Measurements from ENCODE around the gene C3orf20. TPM values are rescaled to one million over a fixed set of nuclear protein-coding genes. Genes with fewer than 3 reads are reported as not detected.

The C3orf20 gene
- total and polyA plus RNA-seq, 4 donors = 0.16 to 0.30 TPM; not detected in 2

DNA sequence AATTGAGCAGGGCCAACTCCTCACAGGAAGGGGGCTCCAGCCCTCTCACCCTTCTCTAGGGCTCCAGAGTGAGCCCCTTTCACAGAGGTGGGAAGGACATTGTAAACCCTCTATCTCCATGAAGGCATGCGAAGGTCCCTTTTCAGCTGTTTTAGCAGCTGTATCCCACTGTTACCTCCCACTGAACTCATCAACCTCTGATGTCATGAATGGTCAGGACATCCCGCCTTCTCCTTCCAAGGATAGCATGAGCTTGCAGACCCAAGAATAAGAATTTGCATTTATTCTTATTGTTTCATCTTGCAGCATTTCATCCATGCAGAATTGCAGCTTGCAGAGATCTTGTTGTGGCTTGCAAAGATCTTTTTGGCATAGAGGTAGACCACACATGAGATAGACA, 119.5 kb downstream of the C3orf20 start:
- no peak overlapping the region for H3K4me3 ChIP-seq (ENCODE audit: low read length in 2 of 2)
- H3K27me3 ChIP-seq (ENCODE audit: control insufficient read depth in 1 of 2, insufficient read depth in 2 of 2, low read length in 1 of 2) = no peaks in the 10 kb centered on the region
- WGBS, 2 donors = 93% methylated on average over 2 of the region's 2 CpGs
- no peaks in the 10 kb centered on the region for H3K36me3 ChIP-seq (ENCODE audit: control insufficient read depth in 1 of 2, insufficient read depth in 2 of 2, low read length in 1 of 2)
- no peaks in the 10 kb centered on the region for H3K4me1 ChIP-seq (ENCODE audit: control insufficient read depth in 1 of 2, insufficient read depth in 2 of 2, low read length in 2 of 2)
- no peaks in the 10 kb centered on the region for H3K9me3 ChIP-seq (ENCODE audit: control insufficient read depth, low read length)
- DNase-seq = no peak
- H3K27ac ChIP-seq (ENCODE audit: low read depth in 1 of 2, low read length in 2 of 2) = no peak overlapping the region
- no peak for ATAC-seq (ENCODE audit: low FRiP score)
- intact Hi-C loops (cut with DNase I) = no loop called here

DNA sequence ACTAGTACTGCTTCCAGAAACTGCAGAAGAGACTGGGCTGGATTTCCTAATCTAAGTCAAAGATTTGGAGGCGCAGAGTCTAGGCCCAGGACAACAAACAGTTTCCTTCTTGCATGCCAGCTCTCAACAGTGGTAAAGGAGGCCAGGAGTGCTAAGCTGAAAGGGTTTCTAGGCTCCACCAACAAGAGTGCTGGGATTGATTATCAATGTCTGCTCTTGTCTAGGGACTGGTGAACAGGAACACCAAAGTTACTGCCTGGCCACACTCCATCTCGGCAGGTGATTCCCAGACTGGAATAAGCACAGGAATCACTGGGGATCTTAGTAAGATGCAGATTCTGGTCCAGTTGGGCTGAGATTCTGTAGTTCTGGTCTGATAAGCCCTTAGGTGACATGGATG, 121.1 kb downstream of the C3orf20 start:
- Histone ChIP-seq H3K4me3 (ENCODE audit: low read length in 2 of 2) (no peak overlapping the region), H3K4me1 (ENCODE audit: control insufficient read depth in 1 of 2, insufficient read depth in 2 of 2, low read length in 2 of 2) (no peaks in the 10 kb centered on the region), H3K36me3 (ENCODE audit: control insufficient read depth in 1 of 2, insufficient read depth in 2 of 2, low read length in 1 of 2) (no peaks in the 10 kb centered on the region), H3K9me3 (ENCODE audit: control insufficient read depth, low read length) (no peaks in the 10 kb centered on the region), H3K27me3 (ENCODE audit: control insufficient read depth in 1 of 2, insufficient read depth in 2 of 2, low read length in 1 of 2) (no peaks in the 10 kb centered on the region), H3K27ac (ENCODE audit: low read depth in 1 of 2, low read length in 2 of 2) (no peak overlapping the region)
- DNase-seq (peak in 1 of 2 donors; percentile 3), ATAC-seq (ENCODE audit: low FRiP score) (no peak)
- WGBS, 2 donors = 71% methylated on average over 2 of the region's 2 CpGs
- intact Hi-C loops (cut with DNase I) = no loop called here

DNA sequence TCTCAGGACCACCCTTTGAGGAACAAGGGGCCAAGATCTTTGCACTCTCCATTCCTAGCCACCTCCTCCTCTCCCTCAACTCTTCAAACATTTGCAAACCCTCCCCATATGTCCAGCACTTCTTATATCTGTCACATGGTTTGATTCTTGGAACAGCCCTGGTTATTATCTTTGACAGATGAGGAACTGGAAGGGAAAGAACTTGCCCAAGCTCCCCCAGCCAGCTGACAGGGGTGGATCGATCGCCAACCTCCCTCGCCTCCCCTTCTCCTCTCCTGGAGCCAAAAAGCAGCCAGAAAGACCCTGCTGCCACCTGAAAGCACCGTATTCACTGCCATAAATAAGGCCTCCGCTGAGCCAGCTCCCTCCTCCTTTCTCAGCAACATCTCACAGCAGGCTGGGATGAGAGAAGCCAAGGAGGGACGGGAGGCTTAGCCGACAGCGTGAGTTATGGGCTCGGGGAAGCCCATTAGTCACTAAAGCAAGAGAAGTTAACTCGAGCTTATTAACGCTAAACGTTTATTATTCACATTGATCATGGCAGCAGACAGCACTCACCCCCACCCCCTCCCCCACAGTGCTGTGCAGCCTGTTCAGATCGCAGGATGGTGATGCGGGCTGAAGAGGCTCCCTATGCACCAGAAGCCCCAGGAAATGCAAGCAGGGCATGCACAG, 121.6 kb downstream of the C3orf20 start:
- Histone ChIP-seq H3K27ac (ENCODE audit: low read depth in 1 of 2, low read length in 2 of 2) (no peak overlapping the region), H3K9me3 (ENCODE audit: control insufficient read depth, low read length) (no peaks in the 10 kb centered on the region), H3K36me3 (ENCODE audit: control insufficient read depth in 1 of 2, insufficient read depth in 2 of 2, low read length in 1 of 2) (no peaks in the 10 kb centered on the region), H3K27me3 (ENCODE audit: control insufficient read depth in 1 of 2, insufficient read depth in 2 of 2, low read length in 1 of 2) (no peaks in the 10 kb centered on the region), H3K4me3 (ENCODE audit: low read length in 2 of 2) (no peak overlapping the region), H3K4me1 (ENCODE audit: control insufficient read depth in 1 of 2, insufficient read depth in 2 of 2, low read length in 2 of 2) (no peaks in the 10 kb centered on the region)
- peak in 1 of 2 donors; percentile 28 for DNase-seq
- no peak for ATAC-seq (ENCODE audit: low FRiP score)
- 53 to 63% methylated on average over 14 of the region's 14 CpGs for WGBS, 2 donors
- intact Hi-C loops (cut with DNase I) = no loop called here

GRCh38 chr3:14797731-14798130, 122.8 kb downstream of the C3orf20 start:
- Histone ChIP-seq H3K36me3 (ENCODE audit: control insufficient read depth in 1 of 2, insufficient read depth in 2 of 2, low read length in 1 of 2) (no peaks in the 10 kb centered on the region), H3K9me3 (ENCODE audit: control insufficient read depth, low read length) (no peaks in the 10 kb centered on the region), H3K4me3 (ENCODE audit: low read length in 2 of 2) (no peak overlapping the region), H3K27me3 (ENCODE audit: control insufficient read depth in 1 of 2, insufficient read depth in 2 of 2, low read length in 1 of 2) (no peaks in the 10 kb centered on the region), H3K4me1 (ENCODE audit: control insufficient read depth in 1 of 2, insufficient read depth in 2 of 2, low read length in 2 of 2) (no peaks in the 10 kb centered on the region), H3K27ac (ENCODE audit: low read depth in 1 of 2, low read length in 2 of 2) (no peak overlapping the region)
- intact Hi-C loops (cut with DNase I) = no loop called here
- 84 to 87% methylated on average over 4 of the region's 4 CpGs for WGBS, 2 donors
- ATAC-seq (ENCODE audit: low FRiP score) (no peak), DNase-seq (no peak)

- Histone ChIP-seq H3K9me3 (ENCODE audit: control insufficient read depth, low read length) (no peaks in the 10 kb centered on the region), H3K27ac (ENCODE audit: low read depth in 1 of 2, low read length in 2 of 2) (no peak overlapping the region), H3K27me3 (ENCODE audit: control insufficient read depth in 1 of 2, insufficient read depth in 2 of 2, low read length in 1 of 2) (no peaks in the 10 kb centered on the region), H3K36me3 (ENCODE audit: control insufficient read depth in 1 of 2, insufficient read depth in 2 of 2, low read length in 1 of 2) (no peaks in the 10 kb centered on the region), H3K4me1 (ENCODE audit: control insufficient read depth in 1 of 2, insufficient read depth in 2 of 2, low read length in 2 of 2) (no peaks in the 10 kb centered on the region), H3K4me3 (ENCODE audit: low read length in 2 of 2) (no peak overlapping the region)
- no peak for ATAC-seq (ENCODE audit: low FRiP score)
- DNase-seq = peak in 1 of 2 donors; percentile 45
- intact Hi-C loops (cut with DNase I) = no loop called here
- 74 to 83% methylated on average over 6 of the region's 6 CpGs for WGBS, 2 donors
Measured at GRCh38 chr3:14798231-14798630, 123.3 kb downstream of the C3orf20 start.

- no peak for DNase-seq
- Histone ChIP-seq H3K4me3 (ENCODE audit: low read length in 2 of 2) (no peak overlapping the region), H3K9me3 (ENCODE audit: control insufficient read depth, low read length) (no peaks in the 10 kb centered on the region), H3K36me3 (ENCODE audit: control insufficient read depth in 1 of 2, insufficient read depth in 2 of 2, low read length in 1 of 2) (no peaks in the 10 kb centered on the region), H3K27me3 (ENCODE audit: control insufficient read depth in 1 of 2, insufficient read depth in 2 of 2, low read length in 1 of 2) (no peaks in the 10 kb centered on the region), H3K27ac (ENCODE audit: low read depth in 1 of 2, low read length in 2 of 2) (no peak overlapping the region), H3K4me1 (ENCODE audit: control insufficient read depth in 1 of 2, insufficient read depth in 2 of 2, low read length in 2 of 2) (no peaks in the 10 kb centered on the region)
- WGBS, 2 donors = 73 to 85% methylated on average over 4 of the region's 4 CpGs
- intact Hi-C loops (cut with DNase I) = no loop called here
- no peak for ATAC-seq (ENCODE audit: low FRiP score)
Measured at GRCh38 chr3:14799146-14799545, 124.2 kb downstream of the C3orf20 start.

DNA sequence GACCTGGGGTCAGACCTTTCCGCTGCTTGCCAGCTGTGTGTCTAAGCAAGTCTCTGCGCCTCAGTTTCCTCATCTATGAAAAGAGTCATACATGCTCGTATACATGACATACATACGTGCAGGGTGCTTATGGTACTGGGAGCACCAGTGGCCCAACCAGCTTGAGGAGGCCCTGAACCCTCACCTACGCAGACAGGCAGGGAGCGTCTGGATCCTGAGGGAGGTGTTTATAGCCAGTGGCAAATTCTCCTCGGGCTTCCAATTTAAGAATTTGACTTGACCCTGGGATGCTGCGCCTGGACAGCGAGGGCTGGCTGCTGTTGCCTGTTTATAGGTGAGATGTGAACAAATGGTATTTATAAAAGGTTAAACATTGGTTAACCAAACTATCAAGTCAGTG, 126.1 kb downstream of the C3orf20 start:
- H3K27ac ChIP-seq (ENCODE audit: low read depth in 1 of 2, low read length in 2 of 2) = no peak overlapping the region
- H3K36me3 ChIP-seq (ENCODE audit: control insufficient read depth in 1 of 2, insufficient read depth in 2 of 2, low read length in 1 of 2) = no peaks in the 10 kb centered on the region
- intact Hi-C loops (cut with DNase I) = no loop called here
- no peaks in the 10 kb centered on the region for H3K9me3 ChIP-seq (ENCODE audit: control insufficient read depth, low read length)
- no peaks in the 10 kb centered on the region for H3K4me1 ChIP-seq (ENCODE audit: control insufficient read depth in 1 of 2, insufficient read depth in 2 of 2, low read length in 2 of 2)
- DNase-seq = peak in 1 of 2 donors; percentile 9
- H3K27me3 ChIP-seq (ENCODE audit: control insufficient read depth in 1 of 2, insufficient read depth in 2 of 2, low read length in 1 of 2) = no peaks in the 10 kb centered on the region
- ATAC-seq (ENCODE audit: low FRiP score) = no peak
- WGBS, 2 donors = 94% methylated on average over 9 of the region's 9 CpGs
- H3K4me3 ChIP-seq (ENCODE audit: low read length in 2 of 2) = no peak overlapping the region

DNA sequence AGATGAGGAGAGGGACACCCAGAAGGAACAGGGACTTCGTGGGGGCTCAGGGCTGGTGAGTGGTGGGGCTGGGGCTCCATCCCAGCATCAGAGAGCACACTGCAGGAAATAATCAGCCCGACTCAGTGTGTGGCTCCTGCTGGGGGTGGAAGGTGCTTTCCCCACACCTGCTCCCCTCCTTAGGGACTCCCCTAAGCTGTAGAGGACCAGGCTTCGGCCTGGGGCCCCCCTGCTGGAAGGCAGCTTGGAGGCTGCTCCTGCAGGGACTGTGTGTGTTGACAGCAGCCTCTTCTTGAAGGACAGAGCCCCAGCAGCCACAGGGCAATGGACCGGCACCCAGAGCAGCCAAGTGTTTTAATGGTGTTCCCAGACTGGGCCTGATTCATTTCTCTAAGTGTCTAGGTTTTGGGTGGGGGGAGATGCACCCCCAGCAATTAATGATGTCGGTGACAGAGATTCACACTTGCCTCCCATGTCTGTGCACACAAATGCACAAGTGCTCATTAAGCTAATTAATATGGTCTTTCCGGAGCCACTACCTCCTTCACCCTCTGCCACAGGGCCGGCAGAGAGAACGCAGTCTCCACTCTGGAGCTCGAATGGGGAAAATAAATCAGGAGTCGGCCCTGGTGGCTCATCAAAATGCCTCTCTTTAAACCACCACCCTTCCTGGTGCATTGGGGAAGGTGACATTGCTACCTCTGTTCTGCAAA, 126.9 kb downstream of the C3orf20 start:
- no peak overlapping the region for H3K4me3 ChIP-seq (ENCODE audit: low read length in 2 of 2)
- no peaks in the 10 kb centered on the region for H3K4me1 ChIP-seq (ENCODE audit: control insufficient read depth in 1 of 2, insufficient read depth in 2 of 2, low read length in 2 of 2)
- ATAC-seq (ENCODE audit: low FRiP score) (no peak), DNase-seq (peak in 1 of 2 donors; percentile 34)
- H3K27me3 ChIP-seq (ENCODE audit: control insufficient read depth in 1 of 2, insufficient read depth in 2 of 2, low read length in 1 of 2) = no peaks in the 10 kb centered on the region
- intact Hi-C loops (cut with DNase I) = no loop called here
- no peaks in the 10 kb centered on the region for H3K36me3 ChIP-seq (ENCODE audit: control insufficient read depth in 1 of 2, insufficient read depth in 2 of 2, low read length in 1 of 2)
- no peaks in the 10 kb centered on the region for H3K9me3 ChIP-seq (ENCODE audit: control insufficient read depth, low read length)
- WGBS, 2 donors = 81 to 82% methylated on average over 10 of the region's 10 CpGs
- no peak overlapping the region for H3K27ac ChIP-seq (ENCODE audit: low read depth in 1 of 2, low read length in 2 of 2)

GRCh38 chr3:14802381-14802731, 127.4 kb downstream of the C3orf20 start:
- no peaks in the 10 kb centered on the region for H3K36me3 ChIP-seq (ENCODE audit: control insufficient read depth in 1 of 2, insufficient read depth in 2 of 2, low read length in 1 of 2)
- intact Hi-C loops (cut with DNase I) = no loop called here
- 92 to 93% methylated on average over 7 of the region's 7 CpGs for WGBS, 2 donors
- DNase-seq = no peak
- no peaks in the 10 kb centered on the region for H3K9me3 ChIP-seq (ENCODE audit: control insufficient read depth, low read length)
- H3K4me1 ChIP-seq (ENCODE audit: control insufficient read depth in 1 of 2, insufficient read depth in 2 of 2, low read length in 2 of 2) = no peaks in the 10 kb centered on the region
- H3K4me3 ChIP-seq (ENCODE audit: low read length in 2 of 2) = no peak overlapping the region
- no peaks in the 10 kb centered on the region for H3K27me3 ChIP-seq (ENCODE audit: control insufficient read depth in 1 of 2, insufficient read depth in 2 of 2, low read length in 1 of 2)
- ATAC-seq (ENCODE audit: low FRiP score) = no peak
- no peak overlapping the region for H3K27ac ChIP-seq (ENCODE audit: low read depth in 1 of 2, low read length in 2 of 2)
